Panc1 (cell line): ENCODE results near the gene DSCAML1. TPM values are rescaled to one million over a fixed set of nuclear protein-coding genes. Genes with fewer than 3 reads are reported as not detected.
A peak's percentile ranks its signal among the peaks of the same experiment; 100 is the strongest.

ENCODE experiments used
- ATAC-seq: fragments of 200-7000 bp; cut with Tn5 transposase; 2 replicates; pipeline ENCODE4 v1.9.1; 2020; ENCODE audit warnings: mild to moderate bottlenecking, moderate library complexity
- BruUV-seq: library from RNA; stranded (reverse); fragments of 400-500 nt; replicated peaks from 2 replicates; lab custom pipeline; 2021; lab: Mats Ljungman, UMichigan
- CTCF ChIA-PET: fragments of 300-600 bp; sonication (Branson Sonifier 250); formaldehyde crosslinking; loops from one replicate; lab custom pipeline; 2022; ENCODE audit warnings: antibody characterized with exemption; lab: Charles Lee
- POLR2A ChIA-PET: fragments of 300-600 bp; sonication (Branson Sonifier 250); formaldehyde crosslinking; loops from one replicate; lab custom pipeline; 2022; ENCODE audit warnings: antibody characterized with exemption; lab: Charles Lee
- DNase-seq: peaks from one replicate; pipeline ENCODE4 v3.0.0-alpha.2; 2010; ENCODE audit warnings: low read depth, low spot score
- H3K27ac ChIP-seq: 2 replicates; pipeline ENCODE4 v1.5.1; 2011; ENCODE audit warnings: mild to moderate bottlenecking, low read length, inconsistent platforms
- H3K27me3 ChIP-seq: fragments of 200-500 bp; sonication (Bioruptor generic); 2 replicates; pipeline ENCODE4 v1.6.0; 2014; ENCODE audit warnings: low read length, inconsistent platforms; ENCODE audit not compliant: control insufficient read depth, insufficient read depth
- H3K36me3 ChIP-seq: fragments of 200-500 bp; sonication (Bioruptor generic); 2 replicates; pipeline ENCODE4 v1.5.1; 2014; ENCODE audit warnings: inconsistent platforms, mild to moderate bottlenecking, low read length, moderate library complexity; ENCODE audit not compliant: control insufficient read depth, insufficient read depth
- H3K4me1 ChIP-seq: 2 replicates; pipeline ENCODE4 v1.5.1; 2011; ENCODE audit warnings: inconsistent platforms, mild to moderate bottlenecking, low read length, moderate library complexity; ENCODE audit not compliant: control insufficient read depth, insufficient read depth
- H3K4me3 ChIP-seq, 2 experiments: 2 replicates each; pipeline ENCODE4 v1.5.1; 2011 to 2012; ENCODE audit warnings: low read depth in 2 of 2, low read length in 2 of 2, mild to moderate bottlenecking in 2 of 2, inconsistent platforms in 1 of 2, moderate library complexity in 1 of 2
- H3K9me3 ChIP-seq: fragments of 200-500 bp; sonication (Bioruptor generic); 2 replicates; pipeline ENCODE4 v1.5.1; 2014; ENCODE audit warnings: low read depth, mild to moderate bottlenecking, inconsistent platforms, low read length, moderate library complexity; ENCODE audit not compliant: control insufficient read depth, insufficient read depth
- POLR2AphosphoS5 ChIP-seq: IDR thresholded peaks from 2 replicates; pipeline ENCODE4 v1.6.1; 2012; ENCODE audit warnings: mild to moderate bottlenecking, low read depth, low read length, moderate library complexity
- SIN3A ChIP-seq: IDR thresholded peaks from 2 replicates; pipeline ENCODE4 v1.6.1; 2012; ENCODE audit warnings: low read depth, mild to moderate bottlenecking, low read length, moderate library complexity, borderline replicate concordance; ENCODE audit not compliant: insufficient read depth
- TCF7L2 ChIP-seq: IDR thresholded peaks from 2 replicates; pipeline ENCODE4 v1.6.1; 2011; ENCODE audit warnings: mild to moderate bottlenecking, low read depth, low read length, inconsistent platforms
- in situ Hi-C: cut with HindIII; loops from 2 replicates; pipeline ENCODE4 v1.10.0; 2016; ENCODE audit warnings: low sequenced_read_pairs, low pct_unique_long_range_greater_than_20kb
- intact Hi-C: fragments of 100-400 bp; cut with micrococcal nuclease; formaldehyde crosslinking; loops from one replicate; pipeline ENCODE4 v1.10.0; 2022; ENCODE audit not compliant: unreplicated experiment
- total RNA-seq: library from RNA; stranded (reverse); gene quantifications from one replicate; pipeline ENCODE4 v1.2.1, GENCODE V29; 2021; ENCODE audit not compliant: unreplicated experiment
- TF ChIP-seq, protein P1 (sequence below): fragments of 450-650 bp; IDR thresholded peaks from 2 replicates; pipeline ENCODE4 v1.5.1; 2017; ENCODE audit warnings: mild to moderate bottlenecking
- TF ChIP-seq, protein P2 (sequence below), 2 experiments: IDR thresholded peaks; 2 replicates each; pipeline ENCODE4 v1.6.1; 2011 to 2012; ENCODE audit warnings: low read depth in 2 of 2, control low read depth in 1 of 2, low read length in 1 of 2, mild to moderate bottlenecking in 1 of 2, moderate library complexity in 1 of 2; ENCODE audit not compliant: insufficient read depth in 1 of 2

DSCAML1 gene
- total RNA-seq, 1 experiment from 2014 or later = 1.6 TPM

DNA sequence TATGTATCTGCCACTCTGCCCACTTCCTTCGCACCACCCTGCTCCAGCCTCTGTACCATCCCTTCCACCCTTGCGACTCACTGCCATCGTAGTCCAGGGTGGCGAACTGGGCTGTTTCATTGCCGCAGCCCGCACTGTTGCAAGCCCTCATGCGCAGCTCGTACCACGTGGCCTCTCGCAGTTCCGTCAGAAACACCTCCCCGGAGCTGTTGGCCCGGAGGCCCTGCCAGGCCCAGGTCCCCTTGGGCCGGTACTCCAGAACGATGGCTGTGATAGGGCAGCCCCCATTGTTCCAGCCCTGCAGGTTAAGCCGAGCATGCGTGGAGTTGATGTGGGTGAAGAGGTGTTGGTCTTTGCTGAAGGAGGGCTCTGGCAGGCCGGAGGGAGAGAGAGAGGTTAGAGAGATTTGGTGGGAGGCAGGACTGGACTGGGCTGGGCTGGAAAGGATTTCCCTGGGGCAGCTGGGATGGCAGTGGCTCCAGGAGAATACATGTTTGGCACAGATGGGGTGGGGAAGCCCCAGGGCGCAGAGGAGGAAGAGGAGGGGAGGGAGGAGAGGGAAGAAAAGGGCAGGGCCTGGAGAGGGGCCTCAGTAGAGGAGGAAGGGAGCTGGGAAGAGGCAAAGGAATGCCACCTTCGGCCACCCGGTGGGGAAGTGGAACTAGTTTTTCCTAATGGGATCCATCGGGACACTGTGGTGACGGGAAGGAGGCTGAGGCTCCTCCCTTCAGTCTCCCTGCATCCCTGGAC, 359.8 kb downstream of the DSCAML1 start:
- intact Hi-C loops (no loop called here), in situ Hi-C loops (loop anchor here (25.0 kb wide), 1 partner anchor 375 kb away; the partner anchor contains the start of gene FXYD2)
- no peaks in the 10 kb centered on the region for H3K4me1 ChIP-seq
- H3K4me3 ChIP-seq = no peak overlapping the region
- ChIA-PET CTCF (interaction anchor here (0.7 kb wide), 1 partner anchor 22 kb away, joined by 3 read pairs; no protein-coding TSS in a partner anchor), POLR2A (no interaction called here)
- ATAC-seq (peak; percentile 20; the same call in 1 of the 2 replicates), DNase-seq (no peak)
- H3K27me3 ChIP-seq = peaks cover 5% of the 10 kb centered on the region; the same call in 1 of the 2 replicates
- H3K9me3 ChIP-seq = no peaks in the 10 kb centered on the region
- BruUV-seq = no TSS peak
- no peaks in the 10 kb centered on the region for H3K36me3 ChIP-seq
- no peak overlapping the region for H3K27ac ChIP-seq
- TF ChIP-seq, protein P1, sequence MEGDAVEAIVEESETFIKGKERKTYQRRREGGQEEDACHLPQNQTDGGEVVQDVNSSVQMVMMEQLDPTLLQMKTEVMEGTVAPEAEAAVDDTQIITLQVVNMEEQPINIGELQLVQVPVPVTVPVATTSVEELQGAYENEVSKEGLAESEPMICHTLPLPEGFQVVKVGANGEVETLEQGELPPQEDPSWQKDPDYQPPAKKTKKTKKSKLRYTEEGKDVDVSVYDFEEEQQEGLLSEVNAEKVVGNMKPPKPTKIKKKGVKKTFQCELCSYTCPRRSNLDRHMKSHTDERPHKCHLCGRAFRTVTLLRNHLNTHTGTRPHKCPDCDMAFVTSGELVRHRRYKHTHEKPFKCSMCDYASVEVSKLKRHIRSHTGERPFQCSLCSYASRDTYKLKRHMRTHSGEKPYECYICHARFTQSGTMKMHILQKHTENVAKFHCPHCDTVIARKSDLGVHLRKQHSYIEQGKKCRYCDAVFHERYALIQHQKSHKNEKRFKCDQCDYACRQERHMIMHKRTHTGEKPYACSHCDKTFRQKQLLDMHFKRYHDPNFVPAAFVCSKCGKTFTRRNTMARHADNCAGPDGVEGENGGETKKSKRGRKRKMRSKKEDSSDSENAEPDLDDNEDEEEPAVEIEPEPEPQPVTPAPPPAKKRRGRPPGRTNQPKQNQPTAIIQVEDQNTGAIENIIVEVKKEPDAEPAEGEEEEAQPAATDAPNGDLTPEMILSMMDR = no peak
- TF ChIP-seq SIN3A (no peak), TCF7L2 (no peak), POLR2AphosphoS5 (no peak)
- TF ChIP-seq, protein P2, sequence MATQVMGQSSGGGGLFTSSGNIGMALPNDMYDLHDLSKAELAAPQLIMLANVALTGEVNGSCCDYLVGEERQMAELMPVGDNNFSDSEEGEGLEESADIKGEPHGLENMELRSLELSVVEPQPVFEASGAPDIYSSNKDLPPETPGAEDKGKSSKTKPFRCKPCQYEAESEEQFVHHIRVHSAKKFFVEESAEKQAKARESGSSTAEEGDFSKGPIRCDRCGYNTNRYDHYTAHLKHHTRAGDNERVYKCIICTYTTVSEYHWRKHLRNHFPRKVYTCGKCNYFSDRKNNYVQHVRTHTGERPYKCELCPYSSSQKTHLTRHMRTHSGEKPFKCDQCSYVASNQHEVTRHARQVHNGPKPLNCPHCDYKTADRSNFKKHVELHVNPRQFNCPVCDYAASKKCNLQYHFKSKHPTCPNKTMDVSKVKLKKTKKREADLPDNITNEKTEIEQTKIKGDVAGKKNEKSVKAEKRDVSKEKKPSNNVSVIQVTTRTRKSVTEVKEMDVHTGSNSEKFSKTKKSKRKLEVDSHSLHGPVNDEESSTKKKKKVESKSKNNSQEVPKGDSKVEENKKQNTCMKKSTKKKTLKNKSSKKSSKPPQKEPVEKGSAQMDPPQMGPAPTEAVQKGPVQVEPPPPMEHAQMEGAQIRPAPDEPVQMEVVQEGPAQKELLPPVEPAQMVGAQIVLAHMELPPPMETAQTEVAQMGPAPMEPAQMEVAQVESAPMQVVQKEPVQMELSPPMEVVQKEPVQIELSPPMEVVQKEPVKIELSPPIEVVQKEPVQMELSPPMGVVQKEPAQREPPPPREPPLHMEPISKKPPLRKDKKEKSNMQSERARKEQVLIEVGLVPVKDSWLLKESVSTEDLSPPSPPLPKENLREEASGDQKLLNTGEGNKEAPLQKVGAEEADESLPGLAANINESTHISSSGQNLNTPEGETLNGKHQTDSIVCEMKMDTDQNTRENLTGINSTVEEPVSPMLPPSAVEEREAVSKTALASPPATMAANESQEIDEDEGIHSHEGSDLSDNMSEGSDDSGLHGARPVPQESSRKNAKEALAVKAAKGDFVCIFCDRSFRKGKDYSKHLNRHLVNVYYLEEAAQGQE (IDR thresholded peaks at IDR 0.05; ENCODE audit: insufficient read depth in 1 of 2, low read depth in 2 of 2, low read length in 1 of 2) = no peak

DNA sequence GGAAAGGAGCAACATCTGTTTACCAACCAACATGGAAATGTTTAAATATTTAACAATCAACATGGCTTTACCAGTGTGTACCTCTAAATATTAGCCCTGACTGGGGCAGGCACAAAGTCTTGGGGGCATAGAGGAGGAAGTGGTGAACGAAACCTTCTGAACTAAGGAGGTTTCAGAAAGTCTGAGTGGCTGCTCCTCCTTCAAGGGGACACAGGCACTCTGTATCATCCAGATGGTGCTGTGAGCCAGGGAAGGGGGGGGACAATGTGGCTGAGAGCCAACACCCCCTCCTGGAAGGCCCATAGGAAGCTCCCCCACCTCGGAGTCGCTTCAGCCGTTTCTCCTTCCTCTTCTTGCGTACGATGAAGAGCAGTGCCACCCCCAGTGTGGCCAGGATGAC, 361.7 kb downstream of the DSCAML1 start:
- H3K36me3 ChIP-seq = no peaks in the 10 kb centered on the region
- ATAC-seq (no peak), DNase-seq (no peak)
- H3K27me3 ChIP-seq = peaks cover 5% of the 10 kb centered on the region; the same call in 1 of the 2 replicates
- no peak overlapping the region for H3K27ac ChIP-seq
- BruUV-seq = no TSS peak
- intact Hi-C loops = no loop called here
- H3K9me3 ChIP-seq = no peaks in the 10 kb centered on the region
- TF ChIP-seq SIN3A (no peak), TCF7L2 (no peak), POLR2AphosphoS5 (no peak)
- TF ChIP-seq, protein P2 (IDR thresholded peaks at IDR 0.05; ENCODE audit: insufficient read depth in 1 of 2, low read depth in 2 of 2, low read length in 1 of 2) = no peak
- TF ChIP-seq, protein P1 = no peak
- POLR2A ChIA-PET = no interaction called here
- H3K4me1 ChIP-seq = no peaks in the 10 kb centered on the region
- CTCF ChIA-PET = no interaction called here
- H3K4me3 ChIP-seq = no peak overlapping the region
- in situ Hi-C loops = loop anchor here (25.0 kb wide), 1 partner anchor 377 kb away; the partner anchor contains the start of gene FXYD2
